ENCODE results near the gene GART.
A peak's percentile ranks its signal among the peaks of the same experiment; 100 is the strongest.
"Not testable (repeated sequence)": the region's sequence is repeated elsewhere in the genome, so short reads cannot be mapped to it uniquely, and the experiment has no call there.

GART gene

DNA sequence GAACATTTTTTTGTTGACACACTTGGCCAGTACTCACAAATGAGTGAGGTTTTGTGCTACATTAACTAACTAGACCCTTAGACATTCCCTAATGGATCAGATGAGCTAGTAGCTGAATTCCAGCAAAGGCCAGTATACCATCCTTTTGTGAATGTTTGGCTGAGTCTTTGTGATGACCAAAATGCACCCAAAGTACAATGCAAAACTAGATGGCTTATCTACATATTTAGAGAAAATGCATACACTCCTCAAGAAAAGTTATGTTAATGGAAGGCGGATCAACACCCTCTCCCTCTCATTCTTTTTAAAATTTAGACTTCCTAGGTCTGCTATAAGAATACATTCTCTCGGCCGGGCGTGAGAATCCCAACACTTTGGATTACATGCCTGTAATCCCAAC, 30.3 kb downstream of the GART start:
- no peak for DNase-seq

DNA sequence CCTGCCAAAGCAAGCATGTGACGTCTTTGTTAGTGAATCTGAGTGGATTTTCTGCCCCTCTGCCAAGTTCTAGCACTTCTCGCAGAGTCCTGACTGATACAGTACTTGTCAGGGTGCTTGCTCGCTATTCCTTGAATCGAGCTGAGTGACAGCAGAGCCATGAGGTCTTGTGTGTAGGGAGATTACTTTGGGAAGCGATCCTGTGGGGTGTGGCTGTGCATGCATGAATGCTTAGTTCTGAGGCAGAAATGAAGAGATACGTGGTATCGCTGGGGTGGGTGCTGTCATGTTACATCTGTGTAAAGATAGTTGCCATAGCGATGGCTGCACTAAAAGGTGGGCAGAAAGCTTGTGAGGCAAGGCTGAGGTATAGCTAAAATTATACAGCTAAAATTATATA, 31.1 kb downstream of the GART start:
- DNase-seq = no peak

DNA sequence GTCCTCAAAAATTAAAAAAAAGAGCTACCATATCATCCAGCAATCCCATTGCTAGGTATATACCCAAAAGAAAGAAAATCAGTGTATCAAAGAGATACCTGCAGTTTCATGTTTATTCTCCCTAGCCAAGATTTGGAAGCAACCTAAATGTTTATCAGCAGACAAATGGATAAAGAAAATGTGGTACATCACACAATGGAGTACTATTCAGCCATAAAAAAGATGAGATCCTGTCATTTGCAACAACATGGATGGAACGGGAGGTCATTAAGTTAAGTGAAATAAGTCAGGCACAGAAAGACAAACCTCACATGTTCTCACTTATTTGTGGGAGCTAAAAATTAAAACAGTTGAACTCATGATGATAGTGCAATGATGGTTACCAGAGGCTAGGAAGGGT, 34.9 kb downstream of the GART start:
- DNase-seq = not testable (repeated sequence)

DNA sequence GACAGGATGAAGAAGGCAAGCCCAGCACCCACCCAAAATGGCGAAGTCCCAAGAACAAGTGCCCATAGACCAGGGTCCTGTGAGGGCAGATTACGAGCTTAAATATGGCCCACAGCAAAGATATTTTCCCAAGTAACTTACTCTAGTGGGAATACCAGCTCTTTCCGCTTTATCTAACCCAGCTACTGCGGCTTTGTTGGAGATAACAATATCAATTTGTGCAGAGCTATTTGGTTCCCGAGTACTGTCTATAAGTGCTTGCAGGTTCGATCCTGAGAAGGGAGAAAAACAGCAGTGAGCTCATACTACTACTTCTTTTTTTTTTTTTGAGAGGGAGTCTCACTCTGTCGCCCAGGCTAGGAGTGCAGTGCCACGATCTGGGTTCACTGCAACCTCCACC, 36.1 kb downstream of the GART start:
- DNase-seq = no peak

DNA sequence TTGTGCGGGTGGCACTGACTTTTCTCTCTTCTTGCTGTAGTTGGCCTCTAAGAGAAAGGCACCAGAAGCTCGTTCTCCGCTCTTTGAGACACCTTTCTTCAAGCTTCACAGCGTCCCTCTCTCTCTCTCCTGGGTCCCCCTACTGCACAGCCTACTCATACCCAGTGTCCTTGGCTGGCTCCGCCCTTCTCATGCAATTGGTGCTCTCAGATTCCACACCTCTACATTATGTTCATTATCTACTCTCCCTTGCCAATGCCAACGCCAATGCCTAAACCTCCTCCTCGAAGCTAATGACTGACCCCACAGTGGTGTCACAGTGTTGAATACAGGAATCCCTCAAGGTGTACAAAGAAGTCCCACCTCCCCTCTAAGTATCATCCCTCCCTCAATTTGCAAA, 45.6 kb downstream of the GART start:
- no peak for DNase-seq

DNA sequence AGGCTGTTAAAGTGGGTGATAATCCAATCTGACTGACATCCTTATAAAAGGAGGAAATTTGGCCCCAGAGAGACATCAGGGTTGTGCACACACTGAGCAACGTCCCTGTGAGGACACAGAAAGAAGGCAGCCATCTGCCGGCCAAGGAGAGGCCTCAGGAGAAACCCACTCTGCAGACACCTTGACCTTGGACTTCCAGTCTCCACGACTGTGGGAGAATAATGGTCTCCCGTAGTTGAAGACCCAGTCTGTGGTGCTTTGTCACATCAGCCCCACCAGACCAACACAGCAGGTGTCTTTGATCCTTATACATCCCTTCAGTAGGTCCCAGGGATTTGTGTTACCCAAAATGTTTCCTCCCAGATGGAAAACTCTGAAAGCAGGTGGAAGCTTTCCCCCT, 46.2 kb downstream of the GART start:
- no peak for DNase-seq

DNA sequence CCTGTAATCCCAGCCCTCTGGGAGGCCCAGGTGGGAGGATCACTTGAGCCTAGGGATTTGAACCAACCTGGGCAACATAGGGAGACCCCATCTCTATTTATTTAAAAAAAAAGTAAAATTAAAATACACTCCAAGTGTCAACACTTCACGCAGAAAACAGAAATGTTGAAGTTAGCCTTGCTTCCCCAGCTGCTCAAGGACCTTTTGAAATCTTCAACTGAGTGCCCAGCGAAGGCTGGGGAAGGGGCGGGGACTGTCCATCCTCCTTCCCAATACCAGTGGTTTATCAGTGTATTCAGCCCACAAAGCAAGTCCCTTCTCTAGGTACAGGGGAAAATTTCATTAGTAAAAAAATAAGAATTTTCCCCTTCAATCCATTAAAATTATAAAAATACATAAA, 48.2 kb downstream of the GART start:
- no peak for DNase-seq

DNA sequence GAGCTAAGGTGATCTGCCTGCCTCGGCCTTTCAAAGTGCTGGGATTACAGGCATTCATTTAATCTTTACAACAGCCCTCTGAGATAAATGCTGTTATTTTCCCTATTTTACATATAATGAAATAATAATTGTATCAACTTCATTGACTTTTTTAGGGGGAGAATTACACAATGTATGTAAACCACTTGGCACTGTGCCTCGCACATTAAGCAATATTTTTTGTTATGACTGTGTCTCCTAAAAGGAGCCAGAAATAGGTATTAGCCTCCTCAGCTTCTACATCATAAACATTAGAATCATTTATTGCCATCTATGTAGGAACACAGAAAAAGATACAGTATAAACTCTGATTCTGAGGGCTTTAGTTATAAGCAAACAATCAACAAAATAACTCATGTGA, 49.3 kb downstream of the GART start:
- DNase-seq = no peak

DNA sequence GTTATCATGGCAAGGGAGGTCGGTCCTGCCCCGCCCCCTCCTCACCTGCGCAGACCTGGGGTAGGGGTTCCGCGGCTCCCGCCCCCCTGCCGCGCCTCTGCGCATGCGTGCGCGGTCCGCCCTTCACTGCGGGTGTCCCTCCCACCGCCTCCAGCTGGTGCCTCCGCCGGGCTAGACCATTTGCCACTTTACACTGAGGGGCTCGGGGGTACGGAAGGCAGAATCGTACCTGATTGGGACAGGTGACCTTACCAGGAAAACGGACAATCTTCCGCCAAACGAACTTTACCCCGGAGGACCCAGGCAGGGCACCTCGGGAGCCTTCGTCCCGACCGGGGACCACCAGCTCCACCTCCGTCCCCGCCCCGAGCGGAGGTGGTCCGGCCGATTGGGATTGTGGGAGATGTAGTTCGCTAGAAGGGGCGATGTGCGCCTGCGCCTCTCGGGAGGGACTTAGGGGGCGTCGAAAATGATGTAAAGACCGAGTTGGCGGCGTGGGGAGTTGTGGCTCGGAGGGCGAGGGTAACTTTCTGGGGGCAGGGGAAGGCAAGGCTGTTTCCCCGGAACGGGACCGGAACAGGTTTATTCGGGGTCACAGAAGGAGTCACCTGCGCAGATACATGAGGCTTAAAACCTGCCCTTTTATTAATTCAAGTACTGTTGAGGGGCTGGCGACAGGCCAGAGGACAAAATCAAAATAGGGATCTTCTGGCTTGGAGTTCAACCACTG, 50.4 kb downstream of the GART start, which contains the start of gene DNAJC28:
TSS of gene DNAJC28 (minus strand) at position 344 of the 730 bp plus-strand sequence. CDS start 2,323 bp downstream, outside the sequence.
- DNase-seq = peak; percentile 79

DNA sequence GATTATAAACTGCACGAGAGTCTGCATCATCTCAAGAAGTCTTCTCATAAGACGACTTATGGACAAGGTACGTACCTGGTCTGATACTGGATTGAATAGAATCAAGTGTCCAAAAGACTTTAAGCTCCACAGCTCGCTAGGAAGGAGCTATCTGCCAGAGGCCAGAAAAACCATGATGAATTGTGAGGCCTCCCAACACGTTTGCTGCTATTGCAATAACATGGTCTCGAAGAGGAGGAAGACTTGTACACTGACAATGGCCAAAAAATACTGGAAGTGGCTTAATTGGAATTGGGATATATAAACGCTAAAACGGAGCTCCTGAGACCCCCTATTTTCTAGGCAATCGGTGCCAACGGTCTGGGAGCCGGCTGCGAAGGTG, 50.9 kb downstream of the GART start:
- DNase-seq = no peak

DNA sequence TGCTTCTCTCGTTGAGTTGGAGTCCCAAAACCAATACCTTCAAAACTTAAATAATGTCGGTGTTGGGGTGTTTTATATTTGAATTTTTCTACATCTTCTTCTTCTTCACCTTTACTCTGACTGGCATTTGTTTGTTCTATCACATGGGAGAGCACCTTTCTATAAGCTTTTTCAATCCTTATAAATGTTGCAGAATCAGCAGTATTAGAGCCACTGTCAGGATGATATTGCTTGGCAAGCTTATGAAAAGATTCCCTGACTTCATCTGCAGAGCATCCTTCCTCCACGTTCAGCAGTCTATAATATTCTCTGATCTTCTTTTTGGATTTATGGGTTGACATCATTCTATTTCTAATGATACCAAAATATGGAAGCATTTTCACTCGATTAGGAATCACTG, 53.0 kb downstream of the GART start:
- no peak for DNase-seq

DNA sequence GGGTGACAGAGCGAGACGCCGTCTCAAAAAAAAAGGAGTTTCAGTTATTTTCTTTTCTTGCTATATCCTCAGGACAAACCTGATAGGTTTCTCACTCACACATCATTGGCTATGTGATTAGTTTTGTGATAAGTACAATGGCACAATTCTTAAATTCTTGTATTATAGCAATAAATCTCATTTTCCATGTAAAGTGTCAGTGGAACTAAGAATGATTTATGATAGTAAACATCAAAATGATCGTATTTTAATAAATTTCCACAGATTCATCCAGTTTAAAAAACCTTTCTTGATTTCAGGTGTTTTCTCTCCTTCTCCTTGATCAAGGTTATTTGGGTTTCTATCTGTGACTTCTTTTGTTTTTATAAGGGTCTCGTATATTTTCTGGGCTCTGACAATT, 53.9 kb downstream of the GART start:
- DNase-seq = no peak

DNA sequence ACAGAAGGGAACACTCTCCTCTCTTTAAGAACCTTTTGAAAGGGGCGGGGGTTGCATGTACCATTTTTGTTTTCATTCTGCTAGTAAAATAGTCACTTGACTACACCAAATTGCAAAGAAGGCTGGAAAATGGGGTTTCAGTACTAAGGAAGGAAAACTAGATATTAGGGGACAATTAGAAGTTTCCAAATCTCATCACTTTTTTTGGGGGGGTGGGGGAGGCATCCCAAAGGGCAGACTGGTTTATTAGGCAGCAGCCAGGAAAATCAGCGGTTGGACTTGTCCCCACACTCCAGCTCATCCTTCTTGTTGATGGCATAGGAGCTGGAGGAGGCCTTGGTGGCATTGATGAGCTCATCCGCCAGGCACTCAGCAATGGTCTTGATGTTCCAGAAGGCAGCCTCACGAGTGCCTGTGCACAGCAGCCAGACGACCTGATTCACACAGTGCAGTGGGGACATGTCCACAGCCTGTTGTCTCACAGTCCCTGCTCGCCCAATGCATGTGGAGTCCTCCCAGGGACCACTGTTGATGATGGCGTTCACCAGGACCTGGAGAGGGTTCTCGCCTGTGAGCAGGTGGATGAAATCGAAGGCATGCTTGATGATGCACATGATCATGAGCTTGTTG, 60.5 kb downstream of the GART start:
- DNase-seq = no peak

DNA sequence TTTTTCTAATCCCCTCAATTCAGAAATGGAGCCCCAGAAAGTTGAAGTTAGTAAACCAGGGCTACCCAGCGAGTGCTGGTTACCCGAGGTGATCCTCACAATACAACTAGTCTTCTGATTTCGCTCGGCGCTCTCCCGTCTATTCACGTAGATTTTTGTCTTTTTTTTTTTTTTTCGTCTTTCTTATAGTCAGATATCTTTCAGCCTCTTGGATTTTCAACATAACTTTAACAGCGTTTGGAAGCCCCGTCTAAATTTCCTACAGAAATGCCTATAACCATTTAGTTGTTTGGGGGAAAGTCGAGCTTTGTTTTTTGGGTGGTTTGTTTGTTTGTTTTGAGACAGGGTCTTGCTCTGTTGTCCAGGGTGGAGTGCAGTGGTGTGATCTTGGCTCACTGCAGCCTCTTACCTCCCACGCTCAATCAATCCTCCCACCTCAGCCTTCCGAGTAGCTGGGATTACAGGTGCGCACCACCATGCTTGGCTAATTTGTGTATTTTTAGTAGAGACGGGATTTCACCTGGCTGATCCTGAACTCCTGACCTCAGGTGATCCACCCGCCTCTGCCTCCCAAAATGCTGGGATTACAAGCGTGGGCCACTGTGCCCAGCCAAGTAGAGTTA, 61.3 kb downstream of the GART start:
- DNase-seq = no peak

DNA sequence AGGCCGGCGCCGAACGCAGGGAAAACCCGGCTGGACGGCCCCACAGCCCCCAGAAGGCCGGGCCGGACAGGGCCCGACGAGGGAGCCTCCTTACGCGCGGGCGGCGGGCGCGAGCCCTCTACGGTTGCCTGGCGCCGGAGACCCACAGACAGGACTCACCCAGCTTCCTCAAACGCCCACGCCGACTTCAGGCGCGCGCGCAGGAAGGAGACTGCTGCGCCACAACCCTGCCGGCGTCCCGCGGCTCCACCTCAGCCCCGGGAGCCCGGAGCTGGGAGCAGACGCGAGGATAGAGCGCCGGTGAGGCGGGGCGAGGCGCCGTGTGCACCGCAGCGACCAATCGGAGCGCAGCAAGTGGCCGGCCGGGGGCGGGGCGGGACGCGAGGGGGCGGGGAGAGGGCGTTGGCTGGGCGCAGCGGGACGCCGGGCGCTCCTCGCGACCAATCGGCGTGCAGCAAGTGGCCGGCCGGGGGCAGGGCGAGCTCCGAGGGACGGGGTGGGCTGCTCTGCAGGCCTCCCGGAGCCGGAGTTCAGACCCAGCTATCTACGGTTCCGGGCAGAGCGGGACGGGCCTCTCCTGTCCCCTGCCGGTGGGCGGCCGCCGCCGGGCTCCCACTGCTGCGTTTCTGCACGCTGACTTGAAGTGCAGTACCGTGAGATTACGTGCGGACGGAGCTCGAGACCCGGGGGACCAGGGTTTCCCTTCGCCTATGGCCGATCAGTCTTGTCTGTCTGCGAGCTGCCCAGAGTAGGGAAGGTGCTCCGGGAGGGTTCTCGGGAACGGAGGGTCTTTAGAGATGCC, 62.0 kb downstream of the GART start, which contains the start of gene TMEM50B:
TSS of gene TMEM50B (minus strand) at position 296 of the 802 bp plus-strand sequence. CDS start 11,089 bp downstream, outside the sequence.
- peak; percentile 86 for DNase-seq

DNA sequence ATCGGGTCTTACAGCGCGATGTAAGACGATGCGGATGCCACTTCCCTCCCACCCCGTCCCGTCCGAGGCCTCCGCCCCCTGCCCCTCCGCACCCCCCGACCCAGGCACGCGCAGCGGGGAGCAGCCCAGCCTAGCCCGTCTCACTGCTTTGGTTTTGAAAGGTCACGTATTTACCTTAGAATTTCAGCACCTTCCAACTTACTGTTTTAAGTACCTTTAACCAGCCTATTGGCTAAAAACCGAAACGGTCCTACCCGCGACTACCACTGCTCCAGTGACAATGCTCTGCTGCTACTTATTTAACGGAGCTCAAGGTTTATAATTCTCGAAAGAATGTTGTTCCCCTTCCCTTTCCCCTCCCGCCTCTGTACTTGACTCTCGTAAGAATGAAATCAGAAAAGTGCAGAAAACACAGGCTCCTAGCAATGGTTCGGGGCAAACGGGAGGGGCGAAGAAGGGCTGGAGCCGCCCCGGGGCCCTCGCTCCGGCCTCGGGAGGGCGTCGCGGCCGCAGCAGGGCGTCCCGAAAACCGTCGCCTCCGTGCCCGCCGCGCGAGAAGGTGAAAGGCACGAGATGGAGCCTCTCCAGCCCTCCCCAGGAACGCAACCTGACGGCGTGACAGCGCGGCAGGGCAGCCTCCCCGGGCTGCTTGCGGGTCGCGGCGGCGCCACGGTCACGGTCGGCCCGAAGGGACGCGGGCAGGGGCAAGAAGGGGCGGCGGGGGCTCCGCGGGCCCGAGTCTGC, 62.8 kb downstream of the GART start:
- DNase-seq = no peak

DNA sequence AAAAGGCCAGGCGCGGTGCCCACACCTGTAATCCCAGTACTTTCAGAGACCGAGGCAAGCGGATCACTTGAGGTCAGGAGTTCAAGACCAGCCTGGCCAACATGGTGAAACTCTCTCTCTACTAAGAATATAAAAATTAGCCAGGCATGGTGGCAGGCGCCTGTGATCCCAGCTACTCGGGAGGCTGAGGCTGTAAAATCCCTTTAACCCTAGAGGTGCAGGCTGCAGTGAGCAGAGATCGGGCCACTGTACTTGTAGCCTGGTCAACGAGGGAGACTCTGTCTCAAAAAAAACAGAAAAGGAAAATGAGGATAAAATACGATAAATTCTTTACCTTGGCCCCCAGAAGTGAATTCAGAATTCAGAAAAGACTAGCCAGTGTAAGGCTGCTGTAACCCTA, 63.7 kb downstream of the GART start:
- DNase-seq = no peak

DNA sequence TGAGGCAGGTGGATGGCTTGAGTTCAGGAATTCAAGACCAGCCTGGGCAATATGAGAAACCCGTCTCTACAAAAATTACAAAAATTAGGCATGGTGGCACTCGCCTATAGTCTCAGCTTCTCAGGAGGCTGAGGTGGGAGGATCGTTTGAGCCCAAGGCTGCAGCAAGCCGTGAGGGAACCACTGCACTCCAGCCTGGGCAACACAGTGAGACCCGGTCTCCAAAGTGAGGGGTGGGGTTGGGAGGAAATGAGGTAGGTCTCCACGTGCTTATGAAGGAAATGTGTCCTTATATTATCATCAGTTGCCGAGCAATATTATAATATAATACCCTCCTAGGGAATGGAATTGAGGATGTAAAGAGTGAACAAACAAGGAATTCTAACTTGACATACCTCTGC, 64.9 kb downstream of the GART start:
- DNase-seq = no peak

DNA sequence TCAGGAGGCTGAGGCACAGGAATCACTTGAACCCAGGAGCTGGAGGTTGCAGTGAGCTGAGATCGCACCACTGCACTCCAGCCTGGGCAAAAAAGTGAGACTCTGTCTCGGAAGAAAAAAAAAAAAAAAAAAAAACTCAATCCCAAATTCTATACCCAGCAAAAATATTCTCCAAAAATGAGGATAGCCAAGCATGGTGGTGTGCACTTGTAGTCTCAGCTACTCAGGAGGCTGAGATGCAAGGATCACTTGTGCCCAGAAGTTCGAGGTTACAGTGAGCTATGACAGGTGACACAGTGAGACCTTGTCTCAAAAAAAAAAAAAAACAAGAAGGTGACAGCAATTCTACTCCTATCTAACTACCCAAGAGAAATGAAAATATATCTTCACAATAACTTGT, 68.6 kb downstream of the GART start:
- DNase-seq = no peak

DNA sequence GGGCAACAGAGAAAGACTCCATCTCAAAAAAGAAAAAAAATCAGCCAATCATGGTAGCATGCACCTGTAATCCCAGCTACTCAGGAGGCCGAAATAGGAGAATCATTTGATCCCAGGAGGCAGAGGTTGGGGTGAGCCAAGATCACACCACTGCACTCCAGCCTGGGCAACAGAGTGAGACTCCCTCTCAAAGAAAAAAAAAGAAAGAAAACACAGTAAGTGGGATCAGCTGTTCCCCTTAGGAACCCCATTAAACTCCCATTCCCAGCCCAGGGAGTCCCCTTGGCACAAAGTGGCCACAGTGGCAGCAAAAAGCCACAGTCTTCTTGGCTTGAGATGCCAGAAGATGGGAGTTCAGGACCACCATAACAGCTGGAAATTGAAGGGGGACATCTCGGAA, 71.2 kb downstream of the GART start:
- no peak for DNase-seq

DNA sequence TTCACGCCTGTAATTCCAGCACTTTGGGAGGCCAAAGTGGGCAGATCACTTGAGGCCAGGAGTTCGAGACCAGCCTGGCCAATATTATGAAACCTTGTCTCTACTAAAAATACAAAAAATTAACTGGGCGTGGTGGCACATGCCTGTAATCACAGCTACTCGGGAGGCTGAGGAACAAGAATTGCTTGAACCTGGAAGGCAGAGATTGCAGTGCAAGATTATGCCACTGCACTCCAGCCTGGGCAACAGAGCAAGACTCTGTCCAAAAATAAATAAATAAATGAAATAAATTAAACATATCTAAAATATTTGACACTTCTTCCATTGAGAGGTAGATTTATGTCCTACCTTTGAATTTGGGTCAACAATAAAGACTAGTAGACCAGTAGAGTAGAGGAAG, 72.7 kb downstream of the GART start:
- DNase-seq = not testable (repeated sequence)

DNA sequence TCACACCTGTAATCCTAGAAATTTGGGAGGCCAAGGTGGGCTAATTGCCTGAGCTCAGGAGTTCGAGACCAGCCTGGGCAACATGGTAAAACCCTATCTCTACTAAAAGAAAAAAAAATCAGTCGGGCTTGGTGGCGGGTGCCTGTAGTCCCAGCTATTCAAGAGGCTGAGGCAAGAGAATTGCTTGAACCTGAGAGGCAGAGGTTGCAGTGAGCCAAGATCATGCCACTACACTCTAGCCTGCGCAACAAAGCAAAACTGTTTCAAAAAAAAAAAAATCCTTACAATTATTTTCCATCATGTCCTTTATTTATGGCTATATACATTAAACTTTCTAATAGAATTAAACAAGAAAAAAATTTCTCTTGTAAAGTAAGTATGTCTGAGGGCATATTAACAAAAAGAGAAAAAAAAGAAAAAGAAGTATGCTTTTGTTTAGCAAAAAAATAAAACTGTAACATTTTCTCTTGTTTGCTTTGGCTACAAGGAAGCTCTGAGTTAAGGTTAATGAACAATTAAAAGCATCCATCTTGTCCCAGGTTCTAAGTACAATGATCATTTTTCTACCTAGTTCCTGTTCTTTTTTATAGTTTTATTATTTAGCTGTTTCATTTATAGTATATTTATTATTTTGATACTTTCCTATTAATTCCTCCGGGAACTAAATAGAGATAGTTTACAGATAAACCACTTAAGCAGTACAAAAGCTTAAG, 80.2 kb downstream of the GART start:
- no peak for DNase-seq

Data from NCI-H1048 (cell line).